ENCODE results near the gene SLC7A1. TPM values are rescaled to one million over a fixed set of nuclear protein-coding genes. Genes with fewer than 3 reads are reported as not detected.

Gene SLC7A1
- total RNA-seq, 1 donor from 2014 or later, result 13.8 TPM

DNA sequence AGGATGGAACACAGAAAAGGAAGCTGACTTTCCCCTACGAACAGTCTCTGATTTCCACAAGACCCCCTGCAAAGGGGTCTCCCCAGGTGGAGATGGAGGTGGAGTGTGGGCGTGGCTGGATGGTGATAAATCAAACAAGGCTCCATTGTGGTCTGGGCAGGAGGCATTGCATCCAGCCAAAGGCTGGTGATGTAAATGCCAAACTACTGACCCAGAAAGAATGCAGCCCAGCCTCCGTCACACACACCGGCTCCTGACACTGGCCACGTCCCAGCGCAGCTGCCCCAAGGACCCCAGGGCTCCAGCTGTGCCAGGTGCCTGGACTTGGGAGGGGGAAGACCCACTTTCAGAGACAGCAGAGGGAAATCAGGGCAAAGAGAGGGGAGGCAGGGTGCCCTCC, 6.3 kb downstream of the SLC7A1 start:
- DNase-seq (no peak), ATAC-seq (peak; percentile 66)
- intact Hi-C loops (cut with micrococcal nuclease), result no loop called here

DNA sequence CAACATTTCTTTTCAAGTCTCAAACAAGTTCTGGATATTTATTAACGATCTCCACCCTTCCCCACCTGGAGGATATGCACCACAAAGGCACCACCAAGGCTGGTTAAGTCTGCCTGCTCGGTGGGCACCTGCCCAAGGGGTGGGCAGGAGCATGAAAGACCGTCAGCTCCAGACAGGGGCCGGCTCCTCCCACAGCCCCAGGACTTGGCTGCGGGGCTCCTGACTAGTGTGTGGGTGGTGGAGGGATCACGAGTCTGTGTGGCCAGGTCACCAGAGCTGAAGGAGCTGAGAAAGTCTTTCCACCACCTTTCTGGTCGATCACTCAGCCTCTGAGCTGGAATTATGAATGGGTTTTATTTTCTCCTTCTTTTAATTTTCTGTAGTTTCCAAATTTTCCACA, 7.8 kb downstream of the SLC7A1 start:
- DNase-seq, result no peak
- ATAC-seq, result no peak
- intact Hi-C loops (cut with micrococcal nuclease), result no loop called here

DNA sequence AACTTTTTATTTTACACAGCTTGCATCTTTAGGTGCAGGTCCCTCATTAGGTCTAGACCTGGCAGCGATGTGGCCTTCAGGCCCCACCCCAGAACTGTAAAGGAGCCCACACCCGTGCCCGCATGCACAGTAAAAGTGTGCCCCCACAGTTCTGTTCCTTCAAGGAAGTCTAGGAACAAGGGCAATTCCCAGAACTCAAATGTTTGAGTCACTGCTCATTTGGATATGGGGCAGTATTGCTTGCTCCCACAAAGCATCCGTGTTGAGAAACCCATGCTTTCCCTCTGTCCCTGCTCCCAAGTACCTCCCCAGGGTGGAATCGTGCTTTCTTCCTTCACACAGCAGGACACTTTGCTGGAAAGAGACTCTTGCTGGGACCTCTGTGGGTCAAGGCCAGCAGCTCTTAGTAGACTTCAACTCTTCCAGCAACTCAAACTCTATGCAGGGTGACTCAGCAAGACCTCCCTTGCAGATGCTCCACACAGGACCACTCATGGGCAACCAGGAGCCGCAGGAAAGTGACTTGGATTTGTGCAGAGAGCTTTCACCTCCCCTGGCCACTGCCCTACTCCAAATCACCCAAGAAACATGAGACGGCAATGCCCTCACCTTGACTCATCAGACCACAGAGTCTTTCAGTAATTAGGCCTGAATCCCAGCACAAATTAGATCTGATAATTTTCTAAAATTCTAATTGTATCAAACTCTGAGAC, 12.3 kb downstream of the SLC7A1 start:
- ATAC-seq, result no peak
- DNase-seq, result no peak
- intact Hi-C loops (cut with micrococcal nuclease), result no loop called here

DNA sequence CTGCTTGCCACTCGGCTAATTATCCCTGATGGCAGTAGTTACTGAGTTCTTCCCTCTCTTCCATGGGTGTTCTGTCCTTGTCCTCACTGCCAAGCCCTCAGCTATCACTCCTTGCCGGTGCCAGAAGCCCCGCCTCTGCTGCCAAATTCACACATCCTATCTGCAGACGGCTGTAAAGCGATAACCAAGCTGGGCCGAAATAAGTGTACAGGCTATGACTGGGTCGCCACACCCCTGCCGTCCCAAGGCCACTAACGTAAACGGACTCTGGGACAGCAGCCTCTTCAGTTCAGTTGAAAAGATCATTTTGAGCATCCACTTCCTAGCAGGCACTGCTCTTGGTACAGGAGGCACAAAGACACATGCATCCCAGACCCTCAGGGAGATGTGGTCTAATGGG, 13.3 kb downstream of the SLC7A1 start:
- intact Hi-C loops (cut with micrococcal nuclease), result no loop called here
- DNase-seq, result peak; percentile 69
- peak; percentile 87 for ATAC-seq

DNA sequence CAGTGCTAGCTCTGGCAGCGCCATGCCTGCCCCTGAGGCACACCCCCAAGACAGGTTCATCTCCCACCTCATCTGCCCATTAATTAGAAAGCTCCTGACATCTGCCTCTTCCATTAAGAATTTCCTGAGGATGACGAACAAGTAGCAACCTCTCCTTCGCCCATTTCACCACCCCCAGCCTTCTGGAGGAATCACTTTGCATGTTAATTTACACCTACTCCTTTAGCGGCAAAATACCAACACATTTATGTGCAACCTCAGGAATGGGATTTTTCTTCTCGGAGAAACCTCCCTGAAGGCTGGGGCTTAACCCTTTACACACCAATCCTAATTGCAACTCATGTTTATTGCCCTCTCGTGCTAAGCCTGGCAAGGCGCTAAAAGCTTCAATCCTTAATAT, 13.8 kb downstream of the SLC7A1 start:
- intact Hi-C loops (cut with micrococcal nuclease), result no loop called here
- no peak for DNase-seq

DNA sequence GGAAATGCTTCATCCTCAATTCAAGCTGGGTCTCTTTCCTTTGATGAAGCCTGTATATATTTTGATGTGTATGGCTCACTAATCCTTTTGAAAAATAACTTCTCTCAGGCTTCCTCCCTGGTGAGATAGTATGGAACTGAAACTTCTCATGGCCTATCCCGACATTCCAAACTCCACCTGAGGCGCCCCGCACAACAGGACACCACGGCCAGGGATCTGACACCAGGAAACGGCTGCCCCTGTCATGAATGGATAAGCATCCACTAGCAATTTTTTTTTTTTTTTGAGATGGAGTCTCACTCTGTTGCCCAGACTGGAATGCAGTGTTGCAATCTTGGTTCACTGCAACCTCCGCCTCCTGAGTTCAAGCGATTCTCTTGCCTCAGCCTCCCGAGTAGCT, 16.4 kb downstream of the SLC7A1 start:
- no peak for DNase-seq
- intact Hi-C loops (cut with micrococcal nuclease), result no loop called here
- no peak for ATAC-seq

More for the DNA sequence above, 13.8 kb downstream of the SLC7A1 start:
- no peak for ATAC-seq

DNA sequence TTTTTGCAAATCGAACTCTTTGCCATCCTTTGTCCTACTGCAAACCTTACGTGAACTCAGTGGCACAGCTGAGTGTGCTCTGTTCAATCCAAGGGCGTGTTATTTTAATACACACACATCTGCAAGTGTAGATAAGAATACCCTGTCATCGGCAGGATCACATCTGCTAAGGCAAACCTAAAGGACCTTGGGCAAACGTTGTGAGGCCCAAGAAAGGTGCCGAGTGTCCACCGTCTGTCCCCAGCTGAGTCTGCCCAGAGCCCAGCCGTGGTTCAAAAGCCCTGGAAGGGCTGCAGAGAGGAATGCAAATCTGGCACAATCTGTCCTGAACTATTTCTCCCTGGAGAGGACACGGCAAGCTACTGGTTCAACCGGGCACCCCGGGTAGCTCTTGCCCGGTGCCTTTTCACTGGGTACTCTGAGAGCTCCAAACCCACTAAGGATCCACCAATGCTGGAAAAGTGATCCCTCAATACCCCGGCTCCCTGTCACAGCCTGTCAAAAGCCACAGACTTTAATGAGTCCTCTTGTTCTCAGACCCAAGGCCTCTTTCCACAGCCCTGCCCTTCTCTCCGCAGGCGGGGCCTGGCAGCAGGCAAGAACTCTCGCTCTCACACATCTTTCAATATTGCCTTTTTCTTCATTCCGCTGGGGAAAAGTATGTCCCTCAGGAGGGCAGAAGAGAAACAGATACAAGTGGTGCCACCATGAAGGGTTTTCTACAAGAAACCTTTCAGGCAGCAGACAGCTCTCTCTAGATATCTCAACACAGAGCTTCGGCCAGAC, 17.0 kb downstream of the SLC7A1 start:
- DNase-seq, result no peak
- peak; percentile 53 for ATAC-seq
- intact Hi-C loops (cut with micrococcal nuclease), result no loop called here

DNA sequence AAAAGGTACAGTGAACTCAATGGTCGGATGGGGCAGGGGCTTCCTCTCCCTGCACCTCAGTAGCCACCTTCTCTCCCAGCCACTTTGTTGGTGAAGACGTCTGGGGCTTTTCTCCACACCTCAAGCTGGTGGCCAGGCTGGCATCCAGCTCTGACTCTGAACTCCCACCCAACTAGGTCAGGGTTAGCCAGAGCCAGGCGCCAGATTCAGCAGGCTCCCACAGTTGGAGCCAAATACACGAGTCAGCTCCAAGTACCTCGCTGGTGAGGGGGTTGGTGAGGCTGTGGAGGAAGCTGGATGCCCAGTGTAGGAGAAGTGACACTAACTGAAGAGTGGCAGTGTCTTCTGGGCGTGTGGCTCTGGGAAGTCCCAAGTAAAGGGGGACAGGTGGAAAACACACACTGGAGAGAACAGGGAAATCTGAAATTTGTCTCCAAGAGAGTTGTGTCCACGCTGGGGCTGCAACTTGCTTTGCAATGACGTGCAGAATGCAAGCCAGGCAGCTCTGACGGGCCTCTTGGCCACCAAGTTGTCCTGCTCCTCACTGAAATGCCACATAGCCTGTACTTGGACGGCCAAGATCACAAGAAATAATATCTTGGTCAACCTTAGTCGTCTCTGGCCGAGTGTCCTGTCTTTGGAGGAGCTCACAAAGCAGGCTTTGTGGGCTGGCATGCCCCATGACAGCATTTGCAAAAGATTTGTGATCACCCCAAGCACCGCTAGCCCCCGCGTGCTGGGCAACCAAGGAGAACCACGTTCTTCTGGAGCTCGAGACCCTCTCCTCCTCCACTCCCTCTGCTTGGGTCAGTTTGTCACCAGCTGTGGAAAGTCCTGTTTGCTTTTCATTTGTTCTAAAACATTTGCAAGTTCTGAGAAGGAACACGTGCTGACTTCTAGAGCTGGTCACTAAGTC, 18.1 kb downstream of the SLC7A1 start:
- ATAC-seq, result peak; percentile 83
- intact Hi-C loops (cut with micrococcal nuclease), result no loop called here
- peak; percentile 67 for DNase-seq

DNA sequence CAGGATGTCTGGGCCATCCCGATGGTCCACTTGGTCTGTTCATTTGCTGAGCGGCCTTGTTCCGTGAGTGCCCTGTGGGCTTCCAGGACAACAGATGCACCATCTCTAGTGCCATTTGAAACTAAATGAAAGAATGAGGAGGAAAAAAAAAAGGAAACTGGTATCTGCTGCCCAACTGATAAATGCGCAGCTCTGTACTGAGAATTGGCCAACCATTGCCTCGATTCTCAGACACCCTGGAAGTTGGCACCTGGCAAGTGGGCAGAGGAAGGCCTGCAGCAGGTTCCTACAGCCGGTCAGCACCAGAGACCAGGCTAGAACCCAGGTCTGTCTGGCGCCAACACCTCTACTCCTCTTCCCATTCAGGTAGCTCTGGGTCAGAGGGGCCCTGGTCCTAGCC, 18.9 kb downstream of the SLC7A1 start:
- ATAC-seq, result no peak
- intact Hi-C loops (cut with micrococcal nuclease), result no loop called here
- no peak for DNase-seq

DNA sequence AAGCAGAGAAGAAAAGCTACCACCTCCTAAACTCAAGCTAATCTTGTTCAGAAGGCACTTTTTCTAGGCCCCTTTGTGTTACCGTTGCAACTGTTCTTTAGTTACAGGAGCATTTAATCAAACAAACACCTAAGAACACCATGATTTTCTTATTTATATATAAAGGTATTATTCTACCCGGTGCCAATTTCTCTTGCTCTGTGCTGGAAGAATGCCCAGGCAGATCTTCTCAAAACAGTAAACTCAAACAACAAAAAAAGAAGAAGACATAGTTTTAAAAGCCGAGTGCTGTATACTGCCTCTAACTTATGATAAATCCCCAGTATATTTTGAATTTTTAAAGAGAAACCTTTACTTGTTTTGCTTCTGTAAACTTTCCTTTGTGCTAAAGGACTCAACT, 20.4 kb downstream of the SLC7A1 start:
- no peak for DNase-seq
- intact Hi-C loops (cut with micrococcal nuclease), result no loop called here
- ATAC-seq, result no peak

DNA sequence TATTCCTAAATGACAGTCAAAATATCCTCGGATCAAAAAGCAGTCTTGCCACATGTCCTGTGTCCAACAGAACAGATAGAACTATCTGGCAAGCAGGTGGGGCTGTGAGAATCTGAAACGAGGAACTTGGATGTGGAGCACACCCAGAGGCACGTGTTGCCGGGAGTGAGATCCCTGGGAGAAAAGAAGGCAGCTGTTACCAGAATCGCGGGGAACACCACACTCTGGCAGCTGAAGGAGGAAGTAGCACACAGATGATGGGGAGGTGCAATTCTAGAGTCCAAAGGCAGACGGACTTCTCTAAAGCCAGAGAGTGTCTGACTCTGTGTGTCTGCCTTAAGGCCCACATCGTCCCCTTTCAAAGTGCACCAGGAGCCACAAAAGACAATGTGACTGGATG, 22.3 kb downstream of the SLC7A1 start:
- peak; percentile 63 for ATAC-seq
- no peak for DNase-seq
- intact Hi-C loops (cut with micrococcal nuclease), result no loop called here

DNA sequence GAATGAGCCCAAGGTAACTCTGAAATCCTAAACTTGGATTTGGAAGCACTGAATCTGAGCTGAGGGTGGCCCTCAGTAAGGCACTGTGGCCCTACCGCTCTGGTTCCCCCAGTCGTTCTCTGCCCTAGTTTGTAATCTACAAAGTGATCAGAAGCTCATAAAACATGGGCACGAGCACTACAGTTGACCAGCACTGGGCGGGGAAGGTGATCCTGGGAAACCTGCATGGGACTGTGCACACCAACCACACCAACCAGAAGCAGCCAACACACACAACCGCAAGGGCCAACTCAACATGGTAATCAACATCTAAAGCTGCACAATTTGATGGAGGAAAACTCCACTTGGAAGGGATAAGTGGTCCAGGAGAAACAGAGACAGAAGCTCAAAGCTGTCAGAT, 22.9 kb downstream of the SLC7A1 start:
- no peak for ATAC-seq
- intact Hi-C loops (cut with micrococcal nuclease), result no loop called here
- DNase-seq, result no peak

DNA sequence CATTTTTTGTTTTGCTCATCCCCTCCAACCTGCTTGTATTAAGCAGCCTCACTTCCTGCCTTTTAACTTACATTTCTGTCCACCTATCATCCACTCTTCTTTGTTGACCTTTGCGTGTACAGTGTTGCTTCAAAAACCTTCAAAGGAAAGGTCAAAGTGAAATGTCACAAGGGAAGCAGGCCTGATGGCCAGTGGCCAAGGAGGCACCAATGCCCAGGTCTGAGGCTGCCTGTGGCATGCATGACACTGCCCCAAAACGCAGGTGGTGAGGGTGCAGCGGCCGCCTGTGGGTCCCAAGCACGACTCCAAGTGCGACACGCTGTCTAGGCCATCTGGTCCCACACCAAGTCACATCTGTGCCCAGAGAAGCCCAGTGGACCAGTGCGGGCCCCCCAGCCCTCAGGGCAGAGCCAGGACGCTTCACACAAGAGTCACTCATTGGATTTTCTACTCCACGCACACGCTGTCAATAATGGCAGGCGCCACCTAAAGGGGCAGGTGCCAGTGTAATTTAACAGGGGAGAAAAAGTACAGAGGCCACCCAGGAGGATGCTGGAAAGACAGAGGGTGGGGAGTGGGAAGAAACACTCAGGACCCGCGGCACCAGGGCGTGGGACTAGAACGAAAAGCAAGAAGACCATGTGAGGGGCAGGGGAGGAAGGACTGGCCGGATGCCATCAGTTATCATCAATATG, 23.5 kb downstream of the SLC7A1 start:
- DNase-seq (no peak), ATAC-seq (no peak)
- intact Hi-C loops (cut with micrococcal nuclease), result no loop called here

DNA sequence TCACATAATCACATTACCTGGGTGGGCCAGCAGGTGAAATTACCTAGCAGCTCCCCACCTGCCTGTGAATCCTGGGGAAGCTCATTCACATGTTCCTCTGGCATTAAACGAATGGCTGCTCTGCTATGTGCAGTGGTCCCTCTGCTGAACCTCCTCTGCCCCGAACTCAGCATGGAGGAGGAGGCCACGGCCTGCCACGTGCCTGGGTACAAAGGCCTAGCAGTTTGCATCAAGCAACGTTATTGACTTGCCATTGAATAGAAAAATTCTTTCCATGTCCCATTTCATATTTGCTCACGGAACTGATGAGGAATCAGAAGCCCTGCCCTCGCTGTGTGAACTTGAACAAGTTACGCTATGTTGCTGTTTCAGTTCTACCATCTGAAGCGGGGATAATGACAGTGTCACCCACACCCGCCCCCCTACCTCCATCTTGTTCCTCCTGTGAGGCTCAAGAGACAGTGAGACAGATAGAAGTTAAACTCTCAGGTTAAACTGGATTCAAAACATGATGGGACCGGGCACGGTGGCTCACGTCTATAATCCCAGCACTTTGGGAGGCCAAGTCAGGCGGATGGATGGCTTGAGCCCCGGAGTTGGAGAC, 25.3 kb downstream of the SLC7A1 start:
- ATAC-seq (no peak), DNase-seq (no peak)
- intact Hi-C loops (cut with micrococcal nuclease), result no loop called here

DNA sequence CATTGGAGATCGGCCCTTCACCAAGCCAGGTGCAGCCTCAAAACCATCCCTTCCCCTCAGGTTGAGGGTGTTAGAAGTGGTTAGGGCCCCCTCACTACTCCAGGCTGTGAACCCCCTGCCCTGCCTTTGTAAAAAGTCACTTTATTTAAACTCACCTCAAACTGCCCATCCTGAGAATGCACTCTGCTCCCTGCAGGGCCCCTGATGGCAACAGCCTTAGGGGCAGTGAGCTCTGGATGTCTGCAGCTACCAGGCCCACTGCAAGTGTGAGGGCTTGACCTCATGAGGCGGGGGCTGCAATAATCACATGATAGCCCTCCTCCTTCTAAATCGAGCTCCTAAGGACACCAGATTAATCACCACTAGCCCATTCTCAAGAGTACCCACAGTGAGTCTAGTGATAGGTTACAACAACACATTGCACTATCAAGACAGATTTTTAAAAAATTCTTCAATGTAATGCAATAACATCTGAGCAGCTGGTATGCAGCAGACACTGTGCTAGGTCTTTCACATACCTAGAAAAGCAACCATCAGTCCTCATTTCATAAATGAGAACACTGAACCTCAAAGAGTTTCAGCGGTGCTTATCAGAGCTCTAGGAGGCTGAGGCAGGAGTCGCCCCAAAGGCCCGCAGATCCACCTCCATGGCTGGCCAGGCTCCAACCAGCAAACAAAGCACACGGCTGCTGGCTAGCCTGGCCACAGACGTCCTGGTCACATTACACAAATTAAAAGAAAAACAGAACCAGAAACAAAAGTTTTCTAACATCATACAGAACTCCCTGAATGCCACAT, 26.0 kb downstream of the SLC7A1 start:
- intact Hi-C loops (cut with micrococcal nuclease), result no loop called here
- ATAC-seq (no peak), DNase-seq (no peak)

DNA sequence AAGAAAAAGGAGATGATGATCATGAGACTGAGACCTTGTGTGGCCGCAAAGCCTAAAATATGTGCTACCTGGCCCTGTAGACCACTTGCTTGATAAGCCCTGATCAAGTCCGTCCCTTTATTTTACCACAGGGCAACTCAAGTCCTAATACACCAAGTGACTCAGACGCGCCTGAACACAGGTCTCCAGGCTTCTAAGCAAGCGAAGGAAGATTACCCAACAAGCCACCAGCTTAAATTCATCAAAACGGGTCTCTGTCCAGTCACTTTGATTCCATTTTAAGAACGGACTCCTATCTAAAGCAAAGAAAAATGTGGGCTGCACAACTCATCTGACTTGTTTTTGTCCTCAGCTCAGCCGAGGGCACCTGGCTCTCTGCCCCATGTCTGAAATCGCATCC, 26.8 kb downstream of the SLC7A1 start:
- DNase-seq, result no peak
- no peak for ATAC-seq
- intact Hi-C loops (cut with micrococcal nuclease), result no loop called here

DNA sequence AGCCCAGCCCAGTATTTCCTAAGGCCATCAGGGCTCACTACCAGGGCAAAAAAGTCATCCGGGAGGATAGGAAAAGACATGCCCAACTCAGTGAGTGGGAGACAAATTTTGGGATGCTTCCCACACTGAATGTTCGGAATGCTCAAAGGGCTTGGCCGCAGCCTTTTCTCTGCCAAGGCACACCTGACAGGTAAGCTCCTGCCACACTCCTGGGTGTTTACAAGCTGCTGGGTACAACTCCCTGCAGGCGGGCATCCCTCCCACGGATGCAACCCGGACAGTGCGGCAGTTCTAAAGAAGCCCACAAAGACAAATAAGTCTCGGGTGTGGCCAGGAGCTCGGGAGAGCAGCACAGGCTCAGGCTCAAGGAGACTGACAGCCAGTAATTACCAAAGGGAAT, 28.1 kb downstream of the SLC7A1 start:
- ATAC-seq, result no peak
- no peak for DNase-seq
- intact Hi-C loops (cut with micrococcal nuclease), result no loop called here

DNA sequence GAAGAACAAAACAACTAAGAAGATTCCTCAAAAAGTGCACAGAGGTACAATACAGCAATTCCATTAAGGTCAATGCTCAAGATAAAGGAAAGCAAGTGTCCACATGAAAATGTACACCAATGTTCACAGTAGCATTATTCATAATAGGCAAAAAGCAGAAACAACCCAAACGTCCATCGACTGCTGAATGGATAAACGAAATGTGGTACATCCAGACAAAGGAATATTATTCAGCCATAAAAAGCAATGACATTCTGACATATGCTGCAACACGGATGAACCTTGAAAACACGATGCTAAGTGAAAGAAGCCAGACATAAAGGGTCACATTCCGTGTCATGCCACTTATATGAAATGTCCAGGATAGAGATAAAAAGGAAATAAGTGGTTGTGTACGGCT, 29.3 kb downstream of the SLC7A1 start:
- DNase-seq, result no peak
- no peak for ATAC-seq
- intact Hi-C loops (cut with micrococcal nuclease), result no loop called here
